GM11168 (cell line): ENCODE measurements around the gene SUMO3.

Experiments used
- in situ Hi-C: fragments of 300-500 bp; cut with MboI; formaldehyde crosslinking; loops from one replicate; pipeline ENCODE4 v1.12.0; 2022; ENCODE audit warnings: low sequenced_read_pairs; ENCODE audit not compliant: unreplicated experiment

SUMO3 gene

DNA sequence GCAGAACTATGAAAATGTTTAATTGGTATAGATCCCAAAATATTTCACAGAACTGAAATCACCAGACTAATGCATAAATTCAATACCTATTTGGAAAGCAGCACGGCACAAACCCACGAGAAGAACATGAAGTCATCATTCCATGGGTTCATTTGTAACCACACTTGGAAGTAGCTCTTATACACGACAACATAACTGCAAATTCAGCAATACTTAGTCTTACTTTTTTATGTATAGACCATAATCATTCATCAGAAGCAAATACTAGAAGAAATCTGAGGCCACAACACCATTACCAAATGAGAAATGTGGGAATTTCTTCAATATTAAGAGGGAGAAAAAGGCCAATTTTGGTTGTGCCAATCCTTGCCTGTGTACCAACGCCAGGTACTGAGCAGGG, 12.0 kb downstream of the SUMO3 start:
- in situ Hi-C loops, result loop anchor here (10.0 kb wide), 1 partner anchor 109 kb away; no protein-coding TSS in a partner anchor

DNA sequence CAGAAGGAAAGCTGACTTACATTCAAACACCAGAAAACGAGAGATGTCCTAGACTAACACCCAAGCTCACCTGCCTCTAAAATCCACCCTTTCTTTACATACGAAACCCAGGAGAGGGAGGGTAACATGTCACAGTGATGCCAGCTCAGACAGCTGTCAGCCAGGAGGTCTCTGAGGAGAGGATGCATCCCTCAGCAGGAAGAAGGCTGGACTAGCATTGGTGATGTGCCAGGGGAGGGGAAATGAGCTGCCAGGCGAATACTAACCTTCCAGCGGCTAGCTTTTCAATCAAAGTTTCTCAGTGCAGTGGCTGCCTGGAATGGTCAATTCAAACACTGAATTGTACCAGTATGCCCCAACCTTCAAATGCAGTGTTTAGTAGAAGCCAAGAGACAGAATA, 12.6 kb downstream of the SUMO3 start:
- in situ Hi-C loops, result loop anchor here (10.0 kb wide), 1 partner anchor 110 kb away; no protein-coding TSS in a partner anchor

DNA sequence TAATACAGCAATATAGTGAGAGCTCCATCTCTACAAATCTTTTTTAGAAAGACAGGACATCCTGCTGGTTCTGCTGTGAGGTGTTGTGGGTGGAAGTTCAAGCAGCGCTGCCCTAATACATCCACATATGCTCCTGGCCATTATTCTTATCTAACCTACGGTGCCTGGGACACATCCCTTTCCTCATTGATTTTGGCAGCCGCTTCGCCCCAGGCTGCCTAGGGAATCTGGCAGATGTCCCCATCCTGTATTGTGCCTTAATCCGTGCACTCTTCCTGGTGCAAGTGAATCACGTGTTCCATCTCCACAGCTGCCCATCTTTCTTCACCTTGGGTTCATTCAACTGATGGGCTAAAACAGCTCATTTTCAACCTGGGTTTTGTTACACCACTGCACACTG, 13.1 kb downstream of the SUMO3 start:
- in situ Hi-C loops, result loop anchor here (10.0 kb wide), 1 partner anchor 110 kb away; no protein-coding TSS in a partner anchor

DNA sequence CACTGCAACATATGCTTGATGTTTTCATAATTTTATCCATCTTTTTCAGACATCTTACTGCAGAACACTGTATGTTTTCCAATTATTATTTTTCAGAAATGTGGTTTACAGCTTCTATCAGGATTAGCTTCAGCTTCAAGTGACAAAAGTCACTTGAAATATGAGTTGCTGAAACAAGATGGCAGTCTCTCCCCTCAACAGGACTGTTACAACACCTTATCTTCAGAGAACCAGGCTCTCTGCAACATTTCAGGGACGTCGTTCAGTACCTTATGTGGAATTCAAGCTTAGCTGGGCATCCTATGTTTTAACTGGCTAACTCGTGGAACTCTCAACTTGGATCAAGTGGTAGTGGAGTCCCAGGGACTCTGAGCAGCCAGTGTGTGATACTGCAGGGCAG, 14.2 kb downstream of the SUMO3 start:
- in situ Hi-C loops, result loop anchor here (10.0 kb wide), 1 partner anchor 111 kb away; no protein-coding TSS in a partner anchor

DNA sequence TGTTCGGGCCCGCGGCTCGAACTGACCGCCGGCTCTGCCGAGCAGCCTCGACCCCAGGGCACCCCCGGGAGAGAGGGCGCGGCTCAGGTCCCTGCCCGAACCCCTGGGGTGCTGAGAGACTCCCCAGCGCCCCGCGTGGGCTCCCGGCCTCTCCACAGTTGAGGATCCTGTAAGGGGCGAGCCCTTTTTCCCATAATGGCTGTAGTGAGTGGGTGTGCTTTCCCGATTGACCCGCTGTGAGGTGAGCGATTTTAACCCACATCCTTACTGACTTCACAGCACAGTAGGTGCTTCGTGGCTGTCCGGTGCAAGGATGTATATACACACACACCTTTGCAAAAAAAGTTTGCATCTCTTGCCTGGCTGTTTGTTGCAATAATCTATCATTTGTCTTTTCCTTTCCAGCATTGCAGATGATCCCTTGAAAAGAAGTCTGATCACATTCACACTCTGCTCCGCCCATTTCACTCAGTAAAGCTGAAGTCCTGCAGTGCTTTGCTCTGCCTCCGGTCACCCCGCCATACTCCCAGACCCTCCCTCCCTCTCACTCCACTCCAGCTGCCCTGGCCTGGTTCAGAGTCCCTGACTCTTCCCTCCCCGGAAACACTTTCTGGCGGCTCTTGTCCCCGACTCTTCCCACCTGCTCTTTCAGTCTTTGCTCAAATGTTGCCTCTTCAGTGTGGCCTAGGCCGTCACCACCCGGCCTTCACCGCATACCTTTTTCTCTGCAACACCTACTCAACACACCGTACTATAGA, 15.3 kb downstream of the SUMO3 start:
- in situ Hi-C loops, result loop anchor here (10.0 kb wide), 1 partner anchor 112 kb away; no protein-coding TSS in a partner anchor

DNA sequence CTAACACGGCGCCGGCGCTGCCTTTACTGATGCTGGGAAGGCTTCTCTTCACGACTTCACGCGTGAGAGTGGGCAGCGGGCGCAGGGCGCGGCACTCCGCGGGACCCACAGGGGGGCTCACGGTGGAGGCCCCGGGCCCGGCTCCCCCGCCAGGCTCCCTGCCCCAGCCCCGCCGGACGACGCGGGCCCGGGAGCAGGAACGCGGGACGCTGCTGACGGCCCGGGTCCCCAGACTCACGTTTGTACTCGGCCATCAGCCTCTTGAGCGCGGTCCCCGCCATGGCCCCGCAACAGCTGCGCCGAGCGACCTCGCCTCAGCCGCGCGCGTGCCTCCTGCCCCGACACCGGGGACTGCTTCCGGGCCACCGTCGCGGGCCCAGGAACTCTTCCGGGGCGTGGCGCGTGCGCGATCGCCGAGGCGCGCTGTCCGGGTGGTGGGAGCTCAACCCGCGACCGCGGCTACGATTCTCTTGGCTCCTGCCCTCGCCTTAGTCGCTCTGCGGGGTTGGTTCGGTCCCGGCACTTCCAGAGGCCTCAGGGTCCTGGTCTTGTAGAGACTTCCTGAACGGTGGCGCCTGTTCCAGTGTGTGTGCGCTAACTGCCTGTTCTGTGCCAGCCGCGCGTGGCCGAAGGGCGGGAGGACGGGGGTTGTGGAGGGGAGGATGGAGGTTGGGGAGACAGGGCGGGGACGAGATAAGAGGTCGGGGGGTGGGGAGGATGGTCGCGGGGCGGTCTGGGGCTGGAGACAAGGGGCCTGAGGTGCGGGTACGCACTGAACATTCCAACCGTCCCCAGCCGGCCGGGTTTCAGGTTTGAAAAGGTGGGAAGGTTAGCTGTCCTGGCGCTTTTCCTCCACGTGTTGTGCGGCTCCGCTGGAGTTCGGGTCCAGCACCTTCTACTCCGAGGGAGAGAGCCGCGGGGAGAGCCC, 16.1 kb downstream of the SUMO3 start, which contains the start of gene UBE2G2:
Gene UBE2G2, minus strand, starts transcription at position 353 of the 928 bp plus-strand sequence. Its CDS starts 72 bp downstream, at position 281.
- in situ Hi-C loops, result loop anchor here (10.0 kb wide), 1 partner anchor 113 kb away; no protein-coding TSS in a partner anchor

DNA sequence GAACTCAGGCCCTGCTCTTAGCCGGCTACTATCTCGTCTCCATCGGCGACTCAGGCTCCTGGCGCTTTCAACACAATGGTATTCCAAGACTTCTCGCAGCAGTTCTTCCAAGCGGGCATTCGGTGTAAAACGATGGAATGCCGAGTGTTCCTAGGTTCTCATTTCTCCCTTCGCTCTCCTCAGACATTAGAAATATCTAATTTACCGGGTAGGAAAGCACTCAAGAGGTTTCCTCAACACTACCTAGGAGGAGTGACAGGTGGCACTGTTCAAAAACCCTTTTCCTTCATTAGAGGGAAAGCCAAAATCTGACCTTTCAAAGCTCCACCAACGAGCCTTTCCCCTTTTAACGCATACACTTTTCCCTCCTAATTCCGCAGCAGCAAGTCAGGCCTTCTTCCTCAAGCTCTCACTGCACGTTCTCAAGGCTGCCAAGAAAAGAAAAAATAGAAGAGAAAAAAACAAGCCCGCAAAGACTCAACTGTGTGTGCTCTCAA, 16.8 kb downstream of the SUMO3 start:
- in situ Hi-C loops, result loop anchor here (10.0 kb wide), 1 partner anchor 114 kb away; no protein-coding TSS in a partner anchor

DNA sequence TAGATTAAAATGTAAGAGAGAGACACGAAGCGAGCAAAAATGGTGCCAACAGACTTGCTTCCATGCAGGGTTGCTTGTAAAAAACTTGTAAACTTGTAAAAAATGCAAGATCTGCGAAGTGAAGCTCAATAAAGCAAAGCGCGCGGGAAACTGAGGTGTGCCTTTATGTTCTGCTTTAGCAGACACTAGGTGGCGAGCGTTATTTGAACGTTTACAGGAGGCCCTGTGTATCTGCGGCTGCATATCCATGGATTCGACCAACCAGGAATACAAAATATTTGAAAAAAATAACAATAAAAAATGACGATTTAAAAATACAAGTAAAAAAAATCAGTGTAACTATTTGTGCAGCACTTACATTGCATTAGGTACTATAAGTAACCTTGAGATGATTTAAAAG, 17.8 kb downstream of the SUMO3 start:
- in situ Hi-C loops, result loop anchor here (10.0 kb wide), 1 partner anchor 115 kb away; no protein-coding TSS in a partner anchor

DNA sequence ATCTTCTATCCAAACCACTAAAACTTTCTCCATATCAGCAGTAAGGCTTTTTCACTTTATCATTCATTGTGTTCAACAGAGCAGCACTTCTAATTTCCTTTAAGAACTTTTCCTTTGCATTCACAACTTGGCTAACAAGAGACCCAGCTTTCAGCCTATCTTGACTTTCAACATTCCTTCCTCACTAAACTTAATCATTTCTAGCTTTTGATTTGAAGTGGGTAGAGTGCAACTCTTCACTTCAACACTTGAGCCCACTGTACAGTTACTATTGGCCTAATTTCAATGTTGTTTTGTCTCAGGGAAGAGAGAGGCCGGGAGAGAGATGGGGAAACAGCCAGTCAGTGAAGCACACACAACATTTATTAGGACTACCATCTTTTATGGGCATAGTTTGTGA, 18.2 kb downstream of the SUMO3 start:
- in situ Hi-C loops, result loop anchor here (10.0 kb wide), 2 partner anchors 115 to 285 kb away; no protein-coding TSS in a partner anchor

DNA sequence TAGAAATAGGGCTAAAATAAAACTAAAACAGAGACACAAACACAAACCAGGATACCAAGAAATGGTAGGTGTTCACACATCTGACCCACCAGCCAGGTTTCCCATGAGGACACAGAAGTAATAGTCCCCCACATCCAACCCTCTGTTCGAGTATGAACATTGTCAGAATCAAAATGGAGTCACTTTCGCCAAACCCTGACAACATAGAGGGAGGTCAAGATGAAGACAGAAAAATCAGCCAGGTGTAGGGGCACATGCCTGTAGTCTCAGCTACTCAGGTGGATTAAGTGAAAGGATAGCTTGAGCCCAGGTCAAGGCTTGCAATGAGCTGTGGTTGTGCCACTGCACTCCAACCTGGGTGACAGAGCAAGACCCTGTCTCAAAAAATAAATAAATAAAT, 20.1 kb downstream of the SUMO3 start:
- in situ Hi-C loops, result loop anchor here (10.0 kb wide), 1 partner anchor 283 kb away; no protein-coding TSS in a partner anchor

DNA sequence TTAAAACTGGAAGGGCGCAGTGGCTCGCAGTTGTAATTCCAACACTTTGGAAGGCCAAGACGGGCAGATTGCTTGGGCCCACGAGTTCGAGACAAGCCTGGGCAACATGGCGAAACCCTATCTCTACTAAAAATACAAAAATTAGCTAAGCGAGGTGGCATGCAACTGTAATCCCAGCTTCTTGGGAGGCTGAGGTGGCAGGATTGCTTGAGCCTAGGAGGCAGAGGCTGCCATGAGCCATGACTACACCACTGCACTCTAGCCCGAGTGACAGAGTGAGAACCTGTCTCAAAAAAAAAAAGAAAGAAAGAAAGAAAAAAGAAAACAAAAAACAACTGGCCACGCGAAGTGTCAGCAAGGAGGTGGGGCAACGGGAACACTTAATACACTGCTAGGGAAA, 22.5 kb downstream of the SUMO3 start:
- in situ Hi-C loops, result loop anchor here (10.0 kb wide), 1 partner anchor 281 kb away; no protein-coding TSS in a partner anchor

DNA sequence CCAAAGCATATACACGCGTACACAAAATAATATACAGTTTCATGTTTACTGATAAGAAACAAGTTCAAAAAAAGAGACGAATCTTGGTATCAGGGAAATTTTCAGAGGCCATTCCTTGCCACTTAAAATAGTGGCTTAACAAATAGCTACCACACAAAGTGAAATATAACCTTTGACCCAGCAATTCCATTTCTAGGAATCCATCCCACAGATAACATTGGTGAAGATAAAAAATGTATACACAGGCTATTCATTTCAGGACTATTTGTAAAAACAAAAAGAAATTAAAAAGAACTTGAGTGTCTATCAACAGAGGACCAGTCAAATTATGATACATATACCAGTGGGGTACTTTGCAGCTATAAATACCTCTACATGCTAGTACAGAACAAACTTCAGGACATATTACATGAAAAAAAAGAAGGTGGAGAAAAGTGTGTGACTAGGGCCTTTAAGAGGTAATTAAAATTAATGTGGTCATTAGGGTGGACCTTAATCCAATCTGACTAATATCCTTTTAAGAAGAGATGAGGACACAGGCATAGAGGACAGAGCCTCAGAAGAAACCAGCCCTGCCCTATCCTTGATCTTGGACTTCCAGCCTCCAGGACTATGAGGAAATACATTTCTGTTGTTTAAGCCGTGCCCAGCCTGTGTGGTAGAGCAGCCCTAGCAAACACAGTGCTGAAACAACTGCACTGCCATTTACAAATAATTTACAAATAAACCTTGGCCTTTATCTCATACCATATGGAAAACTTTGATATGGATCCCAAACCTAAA, 24.1 kb downstream of the SUMO3 start:
- in situ Hi-C loops, result loop anchor here (10.0 kb wide), 1 partner anchor 279 kb away; no protein-coding TSS in a partner anchor

DNA sequence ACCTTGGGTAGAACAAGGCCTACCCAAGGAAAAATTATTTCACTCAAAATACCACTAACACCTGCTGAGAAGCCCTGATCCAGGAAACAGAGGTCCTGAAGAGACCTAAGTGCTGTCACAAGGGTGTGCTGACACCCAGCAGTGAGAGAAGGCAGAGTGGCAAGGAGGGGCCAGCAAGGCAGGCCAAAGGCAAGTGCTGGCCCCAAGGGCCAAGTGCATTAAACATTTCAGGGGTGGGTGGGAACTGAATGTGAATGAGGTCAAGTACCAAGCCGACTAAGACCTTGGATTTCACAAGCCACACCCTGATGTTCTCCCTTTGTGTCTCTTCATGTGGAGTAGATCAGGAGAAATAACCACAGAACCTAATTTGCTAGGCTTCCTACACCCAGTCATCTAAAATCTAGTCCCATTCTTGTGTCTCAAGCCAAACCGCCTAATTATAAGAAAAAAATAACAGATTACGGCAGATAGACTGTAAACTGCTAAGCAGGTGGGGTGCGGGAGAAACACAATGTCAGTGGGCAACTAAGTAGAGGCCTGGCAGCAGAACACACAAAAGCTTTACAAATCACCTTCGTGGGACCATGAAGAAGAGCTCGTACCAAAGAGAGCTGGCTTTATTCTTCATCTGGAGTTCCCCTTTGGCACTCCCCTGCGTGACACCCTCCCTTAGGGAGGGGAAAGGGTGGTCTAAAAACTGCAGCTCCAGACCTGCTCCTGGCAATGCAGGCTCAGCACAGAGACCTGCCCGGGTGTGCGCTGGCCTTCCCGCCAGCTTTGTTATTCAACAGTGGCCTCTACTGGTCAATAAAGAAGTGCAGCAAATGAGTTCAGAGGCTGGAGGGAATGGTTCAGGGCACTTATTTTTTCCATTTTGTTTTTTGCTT, 24.9 kb downstream of the SUMO3 start:
- in situ Hi-C loops, result loop anchor here (10.0 kb wide), 1 partner anchor 278 kb away; no protein-coding TSS in a partner anchor

DNA sequence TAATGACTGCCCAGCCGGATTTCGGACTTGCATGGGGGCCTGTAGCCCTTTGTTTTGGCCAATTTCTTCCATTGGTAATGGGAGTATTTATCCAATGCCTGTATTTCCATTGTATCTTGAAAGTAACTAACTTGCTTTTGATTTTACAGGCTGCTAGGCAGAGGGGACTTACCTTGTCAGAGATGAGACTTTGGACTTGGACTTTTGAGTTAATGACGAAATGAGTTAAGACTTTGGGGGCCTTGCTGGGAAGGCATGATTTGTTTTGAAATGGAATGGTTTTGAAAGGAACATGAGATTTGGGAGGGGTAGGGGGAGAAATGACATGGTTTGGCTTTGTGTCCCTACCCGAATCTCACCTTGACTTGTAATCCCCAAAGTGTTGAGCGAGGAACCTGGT, 25.9 kb downstream of the SUMO3 start:
- in situ Hi-C loops, result loop anchor here (10.0 kb wide), 1 partner anchor 277 kb away; no protein-coding TSS in a partner anchor

DNA sequence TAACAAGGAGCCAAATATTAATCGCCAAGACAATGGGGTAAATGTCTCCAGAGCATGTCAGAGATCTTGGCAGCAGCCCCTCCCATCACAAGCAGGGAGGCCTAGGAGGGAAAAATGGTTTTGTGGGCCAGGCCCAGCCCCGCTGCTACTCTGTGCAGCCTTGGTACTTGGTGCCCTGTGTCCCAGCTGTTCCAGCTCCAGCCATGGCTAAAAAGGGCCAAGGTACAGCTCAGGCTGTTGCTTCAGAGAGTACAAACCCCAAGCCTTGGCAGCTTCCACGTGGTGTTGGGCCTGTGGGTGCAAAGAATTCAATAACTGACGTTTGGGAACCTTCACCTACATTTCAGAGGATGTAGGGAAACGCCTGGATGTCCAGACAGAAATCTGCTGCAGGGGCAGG, 26.6 kb downstream of the SUMO3 start:
- in situ Hi-C loops, result loop anchor here (10.0 kb wide), 1 partner anchor 276 kb away; no protein-coding TSS in a partner anchor

DNA sequence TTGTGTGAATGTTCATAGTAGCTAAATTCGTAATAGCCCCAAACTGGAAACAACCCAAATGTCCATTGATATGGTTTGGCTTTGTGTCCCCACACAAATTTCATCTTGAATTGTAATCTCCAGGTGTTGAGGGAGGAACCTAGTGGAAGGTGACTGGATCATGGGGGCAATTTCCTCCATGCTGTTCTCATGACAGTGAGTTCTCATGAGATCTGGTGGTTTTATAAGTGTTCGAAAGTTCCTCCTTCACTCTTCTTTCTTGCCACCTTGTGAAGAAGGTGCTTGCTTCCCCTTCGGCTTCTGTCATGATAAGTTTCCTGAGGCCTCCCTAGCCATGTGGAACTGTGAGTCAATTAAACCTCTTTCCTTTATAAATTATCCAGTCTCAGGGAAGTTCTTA, 27.5 kb downstream of the SUMO3 start:
- in situ Hi-C loops, result loop anchor here (10.0 kb wide), 1 partner anchor 276 kb away; no protein-coding TSS in a partner anchor

DNA sequence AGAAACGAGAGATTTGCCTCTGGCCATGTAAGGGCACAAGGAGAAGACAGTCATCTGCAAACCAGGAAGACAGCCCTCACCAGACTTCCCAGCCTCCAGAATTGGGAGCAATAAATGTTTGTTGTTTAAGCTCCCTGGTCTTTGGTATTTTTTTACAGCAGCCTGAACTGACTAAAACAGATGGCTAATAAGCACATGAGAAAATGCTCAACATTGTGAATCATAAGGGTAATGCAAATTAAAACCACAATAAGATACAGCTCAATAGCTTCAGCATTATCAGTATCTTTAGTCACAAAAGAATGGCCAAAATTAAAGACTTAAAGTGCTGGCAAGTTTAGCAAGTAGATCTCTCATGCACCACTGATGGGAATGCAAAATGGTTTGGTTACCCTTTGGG, 28.0 kb downstream of the SUMO3 start:
- in situ Hi-C loops, result loop anchor here (10.0 kb wide), 1 partner anchor 275 kb away; no protein-coding TSS in a partner anchor
